Measurements from ENCODE around the gene LCP2. TPM values are rescaled to one million over a fixed set of nuclear protein-coding genes. Genes with fewer than 3 reads are reported as not detected.
A peak's percentile ranks its signal among the peaks of the same experiment; 100 is the strongest.

Gene LCP2
- total RNA-seq, 1 donor from 2014 or later: 25.5 TPM

DNA sequence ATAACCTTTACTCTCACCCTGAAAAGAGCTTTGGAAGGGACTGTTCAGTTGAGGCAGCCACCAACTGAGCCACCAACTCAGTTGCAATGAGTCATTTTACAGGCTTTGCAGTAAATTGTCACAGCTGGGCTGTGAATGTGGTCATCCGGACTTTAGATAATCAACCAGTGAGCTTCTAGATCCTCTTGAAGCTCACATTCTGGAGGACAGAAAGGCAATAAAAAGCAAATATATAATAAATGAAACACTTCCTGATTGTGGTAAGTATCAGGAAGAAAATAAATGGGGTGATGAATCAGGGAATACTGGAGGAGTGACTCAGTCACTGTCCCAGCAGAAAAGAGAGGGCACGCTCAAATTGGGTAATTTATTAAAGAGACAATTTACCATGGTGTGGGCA, 78.0 kb downstream of the LCP2 start:
- DNase-seq (ENCODE audit: extremely low spot score in 2 of 2): no peak
- intact Hi-C loops (cut with DNase I): loop anchor here (10.0 kb wide), 1 partner anchor 205 kb away; no protein-coding TSS in a partner anchor
- no peaks in the 10 kb centered on the region for H3K9me3 ChIP-seq
- H3K36me3 ChIP-seq: no peaks in the 10 kb centered on the region
- H3K27ac ChIP-seq: no peak overlapping the region
- no peak for TF ChIP-seq POLR2AphosphoS5 (IDR thresholded peaks at IDR 0.05; ENCODE audit: insufficient read depth in 1 of 2, low read depth in 1 of 2)
- TF ChIP-seq, protein P1, sequence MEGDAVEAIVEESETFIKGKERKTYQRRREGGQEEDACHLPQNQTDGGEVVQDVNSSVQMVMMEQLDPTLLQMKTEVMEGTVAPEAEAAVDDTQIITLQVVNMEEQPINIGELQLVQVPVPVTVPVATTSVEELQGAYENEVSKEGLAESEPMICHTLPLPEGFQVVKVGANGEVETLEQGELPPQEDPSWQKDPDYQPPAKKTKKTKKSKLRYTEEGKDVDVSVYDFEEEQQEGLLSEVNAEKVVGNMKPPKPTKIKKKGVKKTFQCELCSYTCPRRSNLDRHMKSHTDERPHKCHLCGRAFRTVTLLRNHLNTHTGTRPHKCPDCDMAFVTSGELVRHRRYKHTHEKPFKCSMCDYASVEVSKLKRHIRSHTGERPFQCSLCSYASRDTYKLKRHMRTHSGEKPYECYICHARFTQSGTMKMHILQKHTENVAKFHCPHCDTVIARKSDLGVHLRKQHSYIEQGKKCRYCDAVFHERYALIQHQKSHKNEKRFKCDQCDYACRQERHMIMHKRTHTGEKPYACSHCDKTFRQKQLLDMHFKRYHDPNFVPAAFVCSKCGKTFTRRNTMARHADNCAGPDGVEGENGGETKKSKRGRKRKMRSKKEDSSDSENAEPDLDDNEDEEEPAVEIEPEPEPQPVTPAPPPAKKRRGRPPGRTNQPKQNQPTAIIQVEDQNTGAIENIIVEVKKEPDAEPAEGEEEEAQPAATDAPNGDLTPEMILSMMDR (IDR thresholded peaks at IDR 0.05): no peak
- TF ChIP-seq POLR2A (IDR thresholded peaks at IDR 0.05): no peak
- H3K4me3 ChIP-seq: no peak overlapping the region
- no peaks in the 10 kb centered on the region for H3K27me3 ChIP-seq
- no peaks in the 10 kb centered on the region for H3K4me1 ChIP-seq

DNA sequence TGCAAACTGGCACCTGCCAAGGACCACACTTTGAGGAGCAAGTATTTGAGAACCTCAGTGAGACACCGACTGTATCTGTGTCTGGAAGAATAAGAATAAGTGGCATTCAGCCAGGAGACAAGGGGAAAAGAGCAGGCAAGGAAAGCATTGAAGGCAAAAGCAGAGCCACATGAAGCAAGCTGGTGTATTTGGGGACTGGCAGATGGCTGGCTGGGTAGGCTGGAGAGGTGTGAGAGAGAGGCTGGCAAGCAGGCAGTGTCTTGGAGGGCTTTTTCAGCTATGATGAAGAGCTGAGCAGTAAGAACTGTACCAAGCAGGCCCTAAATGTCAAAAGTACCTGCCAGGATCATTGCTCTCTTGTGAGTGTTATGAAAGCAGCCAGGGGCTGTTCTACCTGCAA, 78.9 kb downstream of the LCP2 start:
- Histone ChIP-seq H3K27ac (no peak overlapping the region), H3K9me3 (no peaks in the 10 kb centered on the region), H3K27me3 (no peaks in the 10 kb centered on the region), H3K36me3 (no peaks in the 10 kb centered on the region), H3K4me1 (no peaks in the 10 kb centered on the region), H3K4me3 (no peak overlapping the region)
- TF ChIP-seq POLR2A (IDR thresholded peaks at IDR 0.05) (no peak), POLR2AphosphoS5 (IDR thresholded peaks at IDR 0.05; ENCODE audit: insufficient read depth in 1 of 2, low read depth in 1 of 2) (no peak)
- TF ChIP-seq, protein P1 (IDR thresholded peaks at IDR 0.05): no peak
- intact Hi-C loops (cut with DNase I): no loop called here
- DNase-seq (ENCODE audit: extremely low spot score in 2 of 2): no peak

DNA sequence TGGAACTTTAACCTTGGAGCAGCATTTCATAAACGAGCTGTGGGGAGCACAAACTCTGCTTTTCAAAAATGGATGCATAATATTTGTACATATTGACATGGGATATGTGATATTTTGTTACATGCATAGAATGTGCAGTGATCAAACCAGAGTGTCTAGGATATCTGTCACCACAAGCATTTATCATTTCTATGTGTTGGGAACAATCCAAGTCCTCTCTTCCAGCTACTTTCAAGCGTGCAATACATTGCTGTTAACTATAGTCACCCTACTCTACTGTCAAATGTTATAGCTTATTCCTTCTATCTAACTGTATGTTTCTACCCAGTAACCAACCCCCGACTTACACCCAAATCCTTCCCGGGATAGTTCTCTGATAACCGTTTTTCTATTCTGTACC, 79.7 kb downstream of the LCP2 start:
- intact Hi-C loops (cut with DNase I): no loop called here
- H3K36me3 ChIP-seq: no peaks in the 10 kb centered on the region

DNA sequence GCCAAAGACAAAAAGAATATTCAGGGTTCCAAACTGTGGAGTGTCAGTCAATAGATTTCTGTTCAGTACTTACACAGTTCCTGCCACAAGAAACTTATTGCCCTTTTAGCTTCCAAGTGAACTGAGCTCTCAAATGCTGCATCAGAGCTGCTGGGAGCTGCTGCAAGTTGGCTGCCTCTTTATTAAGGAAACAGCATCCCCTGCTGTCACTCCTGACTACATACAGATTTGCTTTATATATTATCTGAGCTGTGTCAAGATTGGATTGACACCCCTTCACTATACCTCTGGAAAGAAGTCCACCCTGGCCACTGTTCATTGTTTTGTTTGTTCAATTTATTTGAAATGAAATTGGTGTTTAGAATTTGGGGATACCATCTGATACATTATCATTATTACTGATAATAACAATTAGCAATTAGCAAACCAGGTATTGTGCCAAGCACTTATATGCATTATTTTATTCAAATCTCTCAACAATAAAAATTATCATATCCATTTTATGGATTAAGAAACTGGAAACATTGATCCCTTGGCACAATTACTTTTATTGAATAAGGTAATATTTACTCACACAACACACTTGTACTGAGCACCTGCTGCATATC, 81.2 kb downstream of the LCP2 start:
- intact Hi-C loops (cut with DNase I): no loop called here
- Histone ChIP-seq H3K9me3 (no peaks in the 10 kb centered on the region), H3K36me3 (no peaks in the 10 kb centered on the region), H3K27ac (no peak overlapping the region), H3K27me3 (no peaks in the 10 kb centered on the region), H3K4me1 (no peaks in the 10 kb centered on the region), H3K4me3 (no peak overlapping the region)
- no peak for DNase-seq (ENCODE audit: extremely low spot score in 2 of 2)
- no peak for TF ChIP-seq POLR2A (IDR thresholded peaks at IDR 0.05)
- no peak for TF ChIP-seq POLR2AphosphoS5 (IDR thresholded peaks at IDR 0.05; ENCODE audit: insufficient read depth in 1 of 2, low read depth in 1 of 2)
- TF ChIP-seq, protein P1 (IDR thresholded peaks at IDR 0.05): peak in 1 of 3 experiments; percentile 23

More for the DNA sequence above, 79.7 kb downstream of the LCP2 start:
- no peak overlapping the region for H3K27ac ChIP-seq
- H3K4me1 ChIP-seq: no peaks in the 10 kb centered on the region
- no peaks in the 10 kb centered on the region for H3K27me3 ChIP-seq
- no peaks in the 10 kb centered on the region for H3K9me3 ChIP-seq
- TF ChIP-seq POLR2A (IDR thresholded peaks at IDR 0.05) (no peak), POLR2AphosphoS5 (IDR thresholded peaks at IDR 0.05; ENCODE audit: insufficient read depth in 1 of 2, low read depth in 1 of 2) (no peak)
- TF ChIP-seq, protein P1 (IDR thresholded peaks at IDR 0.05): no peak
- no peak overlapping the region for H3K4me3 ChIP-seq
- no peak for DNase-seq (ENCODE audit: extremely low spot score in 2 of 2)

DNA sequence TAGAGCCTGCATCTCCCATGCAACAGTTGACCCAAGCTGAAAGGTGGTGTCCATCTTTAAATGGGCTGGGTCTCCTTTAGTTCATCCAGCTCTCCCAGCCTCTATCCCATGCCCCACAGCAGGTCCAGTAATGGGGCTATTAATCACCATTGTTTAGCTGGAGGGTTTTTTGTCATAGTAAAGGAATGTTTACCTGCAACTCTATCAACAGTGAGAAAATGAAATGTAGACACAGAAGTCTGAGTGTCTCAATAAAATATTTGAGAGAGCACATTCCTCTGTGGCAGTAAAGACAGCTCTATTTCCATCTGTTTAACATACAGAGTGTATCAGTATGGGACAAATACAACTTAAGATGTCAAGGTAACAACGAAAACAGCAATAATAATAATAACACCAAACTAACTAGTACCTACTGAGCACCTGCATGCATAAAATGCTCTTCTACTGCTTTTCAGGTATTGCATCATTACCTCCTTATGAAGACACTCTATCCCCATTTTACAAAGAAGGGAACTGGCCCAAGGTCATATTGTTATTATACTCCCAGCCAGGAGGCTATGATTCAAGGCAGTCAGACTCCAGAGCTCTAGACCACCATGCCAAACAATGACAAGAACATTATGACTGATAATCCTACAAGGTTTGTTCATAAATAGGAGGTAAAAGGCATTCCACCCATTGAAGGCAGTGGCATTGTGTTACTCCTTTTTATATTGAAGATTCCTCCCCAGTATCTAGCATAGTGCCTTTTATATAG, 85.8 kb downstream of the LCP2 start:
- no peak for TF ChIP-seq POLR2AphosphoS5 (IDR thresholded peaks at IDR 0.05; ENCODE audit: insufficient read depth in 1 of 2, low read depth in 1 of 2)
- TF ChIP-seq POLR2A (IDR thresholded peaks at IDR 0.05): no peak
- TF ChIP-seq, protein P1 (IDR thresholded peaks at IDR 0.05): no peak
- intact Hi-C loops (cut with DNase I): no loop called here
- Histone ChIP-seq H3K9me3 (no peaks in the 10 kb centered on the region), H3K4me3 (no peak overlapping the region), H3K36me3 (no peaks in the 10 kb centered on the region), H3K4me1 (no peaks in the 10 kb centered on the region), H3K27ac (no peak overlapping the region), H3K27me3 (no peaks in the 10 kb centered on the region)
- DNase-seq (ENCODE audit: extremely low spot score in 2 of 2): no peak
